Measurements from ENCODE around the gene MDP1. TPM values are rescaled to one million over a fixed set of nuclear protein-coding genes. Genes with fewer than 3 reads are reported as not detected.

Gene MDP1
- total RNA-seq, 4 donors from 2014 or later = 6.9 to 17.1 (median 11.4) TPM

DNA sequence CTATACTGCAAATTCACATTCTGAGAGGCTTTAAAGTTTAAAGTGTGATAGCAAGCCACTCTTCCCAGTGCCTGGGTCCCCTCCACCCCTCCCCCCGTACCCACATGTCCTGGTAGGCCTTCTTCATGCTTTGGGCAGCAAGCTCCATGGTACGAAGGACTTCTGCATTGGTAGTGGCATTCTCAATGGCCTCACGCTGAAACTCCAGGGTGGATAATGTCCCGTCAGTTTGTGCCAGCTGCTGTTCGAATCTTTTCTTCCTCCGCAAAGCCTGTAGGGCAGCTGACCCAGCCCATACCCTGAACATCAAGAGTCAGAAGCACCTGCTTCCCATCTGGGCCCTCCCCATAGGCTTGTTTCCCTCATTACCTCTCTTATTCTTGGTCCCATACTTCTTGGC is 4.6 kb downstream of the MDP1 start:
- peaks cover 0 to 43% (median 13%) of the 10 kb centered on the region in 3 donors for H3K4me1 ChIP-seq
- no peaks in the 10 kb centered on the region for H3K27me3 ChIP-seq
- no peak for TF ChIP-seq POLR2AphosphoS5 (IDR thresholded peaks at IDR 0.05)
- TF ChIP-seq, protein P1, sequence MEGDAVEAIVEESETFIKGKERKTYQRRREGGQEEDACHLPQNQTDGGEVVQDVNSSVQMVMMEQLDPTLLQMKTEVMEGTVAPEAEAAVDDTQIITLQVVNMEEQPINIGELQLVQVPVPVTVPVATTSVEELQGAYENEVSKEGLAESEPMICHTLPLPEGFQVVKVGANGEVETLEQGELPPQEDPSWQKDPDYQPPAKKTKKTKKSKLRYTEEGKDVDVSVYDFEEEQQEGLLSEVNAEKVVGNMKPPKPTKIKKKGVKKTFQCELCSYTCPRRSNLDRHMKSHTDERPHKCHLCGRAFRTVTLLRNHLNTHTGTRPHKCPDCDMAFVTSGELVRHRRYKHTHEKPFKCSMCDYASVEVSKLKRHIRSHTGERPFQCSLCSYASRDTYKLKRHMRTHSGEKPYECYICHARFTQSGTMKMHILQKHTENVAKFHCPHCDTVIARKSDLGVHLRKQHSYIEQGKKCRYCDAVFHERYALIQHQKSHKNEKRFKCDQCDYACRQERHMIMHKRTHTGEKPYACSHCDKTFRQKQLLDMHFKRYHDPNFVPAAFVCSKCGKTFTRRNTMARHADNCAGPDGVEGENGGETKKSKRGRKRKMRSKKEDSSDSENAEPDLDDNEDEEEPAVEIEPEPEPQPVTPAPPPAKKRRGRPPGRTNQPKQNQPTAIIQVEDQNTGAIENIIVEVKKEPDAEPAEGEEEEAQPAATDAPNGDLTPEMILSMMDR (IDR thresholded peaks at IDR 0.05) = no peak
- no peak for TF ChIP-seq POLR2A (IDR thresholded peaks at IDR 0.05)
- TF ChIP-seq EP300 (IDR thresholded peaks at IDR 0.05) = no peak
- H3K27ac ChIP-seq = no peak overlapping the region
- no peak for ATAC-seq
- no peaks in the 10 kb centered on the region for H3K9me3 ChIP-seq
- peaks cover 0 to 54% of the 10 kb centered on the region in 2 donors for H3K36me3 ChIP-seq
- WGBS, 2 donors (ENCODE audit: low coverage in 1 of 2) = 82 to 93% methylated on average over 5 to 6 of the region's 6 CpGs
- H3K4me3 ChIP-seq = no peak overlapping the region

DNA sequence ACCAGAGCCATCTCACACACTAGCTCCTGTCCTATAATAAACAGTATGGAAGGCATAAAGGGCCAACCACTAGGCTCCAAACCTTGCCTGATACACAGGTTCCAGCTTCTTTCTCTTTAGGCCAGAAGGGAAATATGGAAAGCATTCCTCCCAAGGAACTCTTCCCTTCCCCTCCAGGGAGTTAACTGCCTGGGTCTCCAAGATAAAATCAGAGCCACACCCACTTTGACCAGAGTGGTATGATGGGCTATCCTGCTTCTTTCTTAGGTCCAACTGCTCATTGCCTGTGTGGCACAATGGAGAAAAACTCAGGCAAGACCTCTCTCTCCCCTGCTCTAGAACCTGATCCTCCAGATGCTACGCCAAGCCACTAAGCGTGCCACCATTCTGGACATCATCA is 8.2 kb downstream of the MDP1 start:
- no peak overlapping the region for H3K4me3 ChIP-seq
- no peak for ATAC-seq
- no peak overlapping the region for H3K27ac ChIP-seq
- TF ChIP-seq POLR2A (IDR thresholded peaks at IDR 0.05) (no peak), EP300 (IDR thresholded peaks at IDR 0.05) (no peak), POLR2AphosphoS5 (IDR thresholded peaks at IDR 0.05) (no peak)
- TF ChIP-seq, protein P1 (IDR thresholded peaks at IDR 0.05) = no peak
- peaks cover 0 to 15% (median 0%) of the 10 kb centered on the region in 3 donors for H3K4me1 ChIP-seq
- H3K36me3 ChIP-seq = peaks cover 0 to 87% of the 10 kb centered on the region in 2 donors
- 100% methylated on average over 2 of the region's 2 CpGs; no CpG with 5 or more reads in 1 of the 2 donors for WGBS, 2 donors (ENCODE audit: low coverage in 1 of 2)
- H3K9me3 ChIP-seq = no peaks in the 10 kb centered on the region
- H3K27me3 ChIP-seq = no peaks in the 10 kb centered on the region

GRCh38 chr14:24207104-24207551 is 8.7 kb downstream of the MDP1 start:
- WGBS, 2 donors (ENCODE audit: low coverage in 1 of 2) = 83% methylated on average over 3 of the region's 5 CpGs; no CpG with 5 or more reads in 1 of the 2 donors
- Histone ChIP-seq H3K27me3 (no peaks in the 10 kb centered on the region), H3K4me3 (no peak overlapping the region)

GRCh38 chr14:24206260-24207103 is 9.4 kb downstream of the MDP1 start:
- Histone ChIP-seq H3K4me1 (peaks cover 0 to 3% (median 0%) of the 10 kb centered on the region in 3 donors), H3K4me3 (no peak overlapping the region), H3K36me3 (peaks cover 0 to 95% of the 10 kb centered on the region in 2 donors), H3K27me3 (no peaks in the 10 kb centered on the region), H3K9me3 (no peaks in the 10 kb centered on the region), H3K27ac (no peak overlapping the region)
- no peak for ATAC-seq
- WGBS, 2 donors (ENCODE audit: low coverage in 1 of 2) = 87 to 94% methylated on average over 8 to 9 of the region's 11 CpGs
- TF ChIP-seq POLR2AphosphoS5 (IDR thresholded peaks at IDR 0.05) (no peak), EP300 (IDR thresholded peaks at IDR 0.05) (no peak), POLR2A (IDR thresholded peaks at IDR 0.05) (no peak)
- TF ChIP-seq, protein P1 (IDR thresholded peaks at IDR 0.05) = no peak

More at GRCh38 chr14:24207104-24207551, 8.7 kb downstream of the MDP1 start:
- no peak for ATAC-seq
- Histone ChIP-seq H3K9me3 (no peaks in the 10 kb centered on the region), H3K36me3 (peaks cover 0 to 91% of the 10 kb centered on the region in 2 donors), H3K27ac (no peak overlapping the region), H3K4me1 (peaks cover 0 to 10% (median 0%) of the 10 kb centered on the region in 3 donors)
- TF ChIP-seq, protein P1 (IDR thresholded peaks at IDR 0.05) = no peak
- TF ChIP-seq POLR2AphosphoS5 (IDR thresholded peaks at IDR 0.05) (no peak), EP300 (IDR thresholded peaks at IDR 0.05) (no peak), POLR2A (IDR thresholded peaks at IDR 0.05) (no peak)
